Measurements from ENCODE around the gene KRTAP4-5. TPM values are rescaled to one million over a fixed set of nuclear protein-coding genes. Genes with fewer than 3 reads are reported as not detected.
"Not testable (repeated sequence)": the region's sequence is repeated elsewhere in the genome, so short reads cannot be mapped to it uniquely, and the experiment has no call there.

KRTAP4-5 gene
- polyA plus RNA-seq, 1 donor (not counting 4 experiments of a cell fraction or from before 2014, with no cell fraction given): not detected

DNA sequence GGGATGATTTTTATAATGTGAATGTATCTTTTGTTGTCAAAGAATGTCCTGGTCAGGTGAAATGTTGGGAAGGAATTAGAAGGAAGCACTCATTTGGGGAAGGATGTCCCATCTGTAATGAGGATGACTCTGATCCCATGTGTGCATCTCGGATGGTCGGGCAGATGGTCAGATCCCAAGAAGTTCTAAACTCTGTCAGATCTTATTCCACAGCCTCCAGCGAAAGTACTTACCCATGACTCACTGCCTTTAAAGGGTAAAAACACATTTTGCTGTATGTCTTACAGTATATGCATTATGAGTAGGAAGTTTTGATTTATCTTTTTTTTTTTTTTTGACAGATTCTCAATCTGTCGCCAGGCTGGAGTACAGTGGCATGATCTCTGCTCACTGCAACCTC, 30.9 kb downstream of the KRTAP4-5 start:
- Histone ChIP-seq H3K27ac (ENCODE audit: control insufficient read depth, insufficient read depth, low read length) (no peak overlapping the region), H3K79me2 (ENCODE audit: control insufficient read depth, insufficient read depth, low read length) (no peaks in the 10 kb centered on the region), H3K9ac (ENCODE audit: control insufficient read depth, extremely low read depth, insufficient read depth, low read length) (no peak overlapping the region), H2AFZ (ENCODE audit: control insufficient read depth, low read length) (no peak overlapping the region), H3K27me3 (ENCODE audit: control insufficient read depth, extremely low read depth, insufficient read depth, low read length) (no peaks in the 10 kb centered on the region), H4K20me1 (ENCODE audit: control insufficient read depth, extremely low read depth, insufficient read depth, low read length) (no peaks in the 10 kb centered on the region), H3K36me3 (ENCODE audit: control insufficient read depth in 2 of 2, extremely low read depth in 1 of 2, insufficient read depth in 2 of 2, low read length in 2 of 2) (no peaks in the 10 kb centered on the region), H3K9me3 (ENCODE audit: control insufficient read depth, low read depth, low read length) (no peaks in the 10 kb centered on the region), H3K4me1 (ENCODE audit: control insufficient read depth, extremely low read depth, insufficient read depth, low read length) (peaks cover 18% of the 10 kb centered on the region), H3K4me2 (ENCODE audit: control insufficient read depth, extremely low read depth, insufficient read depth, low read depth, low read length) (no peak overlapping the region), H3K4me3 (ENCODE audit: control insufficient read depth in 2 of 3, extremely low read depth in 1 of 3, insufficient read depth in 2 of 3, low read depth in 1 of 3, low read length in 3 of 3) (no peak overlapping the region), H3K9me1 (ENCODE audit: control insufficient read depth, extremely low read depth, insufficient read depth, low read length) (no peaks in the 10 kb centered on the region)
- FAIRE-seq (peak; percentile 71), DNase-seq (ENCODE audit: low read depth, low spot score) (no peak)
- TF ChIP-seq, protein P1, sequence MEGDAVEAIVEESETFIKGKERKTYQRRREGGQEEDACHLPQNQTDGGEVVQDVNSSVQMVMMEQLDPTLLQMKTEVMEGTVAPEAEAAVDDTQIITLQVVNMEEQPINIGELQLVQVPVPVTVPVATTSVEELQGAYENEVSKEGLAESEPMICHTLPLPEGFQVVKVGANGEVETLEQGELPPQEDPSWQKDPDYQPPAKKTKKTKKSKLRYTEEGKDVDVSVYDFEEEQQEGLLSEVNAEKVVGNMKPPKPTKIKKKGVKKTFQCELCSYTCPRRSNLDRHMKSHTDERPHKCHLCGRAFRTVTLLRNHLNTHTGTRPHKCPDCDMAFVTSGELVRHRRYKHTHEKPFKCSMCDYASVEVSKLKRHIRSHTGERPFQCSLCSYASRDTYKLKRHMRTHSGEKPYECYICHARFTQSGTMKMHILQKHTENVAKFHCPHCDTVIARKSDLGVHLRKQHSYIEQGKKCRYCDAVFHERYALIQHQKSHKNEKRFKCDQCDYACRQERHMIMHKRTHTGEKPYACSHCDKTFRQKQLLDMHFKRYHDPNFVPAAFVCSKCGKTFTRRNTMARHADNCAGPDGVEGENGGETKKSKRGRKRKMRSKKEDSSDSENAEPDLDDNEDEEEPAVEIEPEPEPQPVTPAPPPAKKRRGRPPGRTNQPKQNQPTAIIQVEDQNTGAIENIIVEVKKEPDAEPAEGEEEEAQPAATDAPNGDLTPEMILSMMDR (optimal IDR thresholded peaks at IDR 0.05 in 1 of 3, IDR thresholded peaks at IDR 0.05 in 1 of 3, conservative IDR thresholded peaks at IDR 0.05 in 1 of 3; ENCODE audit: extremely low read depth in 1 of 3, insufficient read depth in 2 of 3, low read length in 3 of 3): no peak
- TF ChIP-seq EZH2 (IDR thresholded peaks at IDR 0.05; ENCODE audit: low read length): no peak
- dilution Hi-C loops (cut with MboI; ENCODE audit: extremely low pct_ligation_motif_present, low sequenced_read_pairs): no loop called here

DNA sequence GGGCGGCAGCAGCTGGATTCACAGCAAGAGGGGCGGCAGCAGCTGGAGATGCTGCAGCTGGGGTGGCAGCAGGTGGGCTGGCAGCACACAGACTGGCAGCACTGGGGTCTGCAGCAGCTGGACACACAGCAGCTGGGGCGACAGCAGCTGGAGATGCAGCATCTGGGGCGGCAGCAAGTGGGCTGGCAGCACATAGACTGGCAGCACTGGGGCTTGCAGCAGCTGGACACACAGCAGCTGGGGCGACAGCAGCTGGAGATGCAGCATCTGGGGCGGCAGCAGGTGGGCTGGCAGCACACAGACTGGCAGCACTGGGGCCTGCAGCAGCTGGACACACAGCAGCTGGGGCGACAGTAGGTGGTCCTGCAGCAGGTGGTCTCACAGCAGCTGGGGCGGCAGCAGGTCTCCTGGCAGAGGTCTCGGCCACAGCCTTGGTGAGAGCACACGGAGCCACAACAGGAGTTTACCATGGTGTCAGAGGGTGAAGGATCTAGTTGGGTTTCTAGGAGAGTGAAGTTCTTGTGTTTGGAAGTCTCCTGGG, 31.7 kb downstream of the KRTAP4-5 start, which contains the start of gene KRTAP4-11:
Gene KRTAP4-11 (minus strand): TSS at position 528 of the 541 bp plus-strand sequence. CDS start 58 bp downstream, at position 470.
- H3K9me1 ChIP-seq (ENCODE audit: control insufficient read depth, extremely low read depth, insufficient read depth, low read length); DNase-seq (ENCODE audit: low read depth, low spot score); H3K9ac ChIP-seq (ENCODE audit: control insufficient read depth, extremely low read depth, insufficient read depth, low read length); H3K27ac ChIP-seq (ENCODE audit: control insufficient read depth, insufficient read depth, low read length); FAIRE-seq; H3K9me3 ChIP-seq (ENCODE audit: control insufficient read depth, low read depth, low read length); H2AFZ ChIP-seq (ENCODE audit: control insufficient read depth, low read length); H3K27me3 ChIP-seq (ENCODE audit: control insufficient read depth, extremely low read depth, insufficient read depth, low read length); H3K4me2 ChIP-seq (ENCODE audit: control insufficient read depth, extremely low read depth, insufficient read depth, low read depth, low read length); H3K36me3 ChIP-seq (ENCODE audit: control insufficient read depth in 2 of 2, extremely low read depth in 1 of 2, insufficient read depth in 2 of 2, low read length in 2 of 2); H3K4me3 ChIP-seq (ENCODE audit: control insufficient read depth in 2 of 3, extremely low read depth in 1 of 3, insufficient read depth in 2 of 3, low read depth in 1 of 3, low read length in 3 of 3); H4K20me1 ChIP-seq (ENCODE audit: control insufficient read depth, extremely low read depth, insufficient read depth, low read length); H3K79me2 ChIP-seq (ENCODE audit: control insufficient read depth, insufficient read depth, low read length); dilution Hi-C loops (cut with MboI; ENCODE audit: extremely low pct_ligation_motif_present, low sequenced_read_pairs): not testable (repeated sequence)
- peaks cover 14% of the 10 kb centered on the region for H3K4me1 ChIP-seq (ENCODE audit: control insufficient read depth, extremely low read depth, insufficient read depth, low read length)

DNA sequence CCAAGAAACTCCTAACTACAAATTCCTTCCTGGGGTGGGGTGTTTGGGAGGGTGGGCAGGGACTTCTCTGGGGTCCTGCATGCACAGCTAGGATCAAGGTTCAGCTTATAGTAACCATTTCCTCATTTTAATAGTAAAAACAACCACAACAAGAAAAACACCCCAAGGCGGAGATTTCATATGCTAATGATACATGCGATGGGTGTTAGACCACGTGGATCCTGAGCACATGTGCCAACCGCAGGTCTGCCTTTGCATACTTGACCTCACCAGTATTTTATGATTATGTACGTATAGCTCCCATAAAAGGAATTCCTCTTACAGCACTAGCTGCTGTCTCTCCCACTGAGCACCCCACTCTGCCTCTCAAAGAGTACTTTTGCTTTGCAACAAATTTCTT, 33.3 kb downstream of the KRTAP4-5 start:
- dilution Hi-C loops (cut with MboI; ENCODE audit: extremely low pct_ligation_motif_present, low sequenced_read_pairs): no loop called here
- no peaks in the 10 kb centered on the region for H3K9me1 ChIP-seq (ENCODE audit: control insufficient read depth, extremely low read depth, insufficient read depth, low read length)
- H3K9ac ChIP-seq (ENCODE audit: control insufficient read depth, extremely low read depth, insufficient read depth, low read length): no peak overlapping the region
- H3K36me3 ChIP-seq (ENCODE audit: control insufficient read depth in 2 of 2, extremely low read depth in 1 of 2, insufficient read depth in 2 of 2, low read length in 2 of 2): no peaks in the 10 kb centered on the region
- TF ChIP-seq, protein P1 (optimal IDR thresholded peaks at IDR 0.05 in 1 of 3, IDR thresholded peaks at IDR 0.05 in 1 of 3, conservative IDR thresholded peaks at IDR 0.05 in 1 of 3; ENCODE audit: extremely low read depth in 1 of 3, insufficient read depth in 2 of 3, low read length in 3 of 3): no peak
- no peak for TF ChIP-seq EZH2 (IDR thresholded peaks at IDR 0.05; ENCODE audit: low read length)
- no peak overlapping the region for H3K4me2 ChIP-seq (ENCODE audit: control insufficient read depth, extremely low read depth, insufficient read depth, low read depth, low read length)
- no peaks in the 10 kb centered on the region for H3K9me3 ChIP-seq (ENCODE audit: control insufficient read depth, low read depth, low read length)
- DNase-seq (ENCODE audit: low read depth, low spot score) (no peak), FAIRE-seq (no peak)
- H3K79me2 ChIP-seq (ENCODE audit: control insufficient read depth, insufficient read depth, low read length): no peaks in the 10 kb centered on the region
- H2AFZ ChIP-seq (ENCODE audit: control insufficient read depth, low read length): no peak overlapping the region
- H3K4me3 ChIP-seq (ENCODE audit: control insufficient read depth in 2 of 3, extremely low read depth in 1 of 3, insufficient read depth in 2 of 3, low read depth in 1 of 3, low read length in 3 of 3): no peak overlapping the region
- no peaks in the 10 kb centered on the region for H3K27me3 ChIP-seq (ENCODE audit: control insufficient read depth, extremely low read depth, insufficient read depth, low read length)
- no peaks in the 10 kb centered on the region for H4K20me1 ChIP-seq (ENCODE audit: control insufficient read depth, extremely low read depth, insufficient read depth, low read length)
- peaks cover 12% of the 10 kb centered on the region for H3K4me1 ChIP-seq (ENCODE audit: control insufficient read depth, extremely low read depth, insufficient read depth, low read length)
- no peak overlapping the region for H3K27ac ChIP-seq (ENCODE audit: control insufficient read depth, insufficient read depth, low read length)
